H9 (cell line): ENCODE measurements around the gene NOL7. TPM values are rescaled to one million over a fixed set of nuclear protein-coding genes. Genes with fewer than 3 reads are reported as not detected.

Source experiments
- DNase-seq: peaks from one replicate; pipeline ENCODE4 v3.0.0-alpha.2; 2017
- H2AFZ ChIP-seq: one replicate; pipeline ENCODE4 v1.6.1; 2013; ENCODE audit warnings: mild to moderate bottlenecking, low read length, control low read depth, moderate library complexity
- H2AK5ac ChIP-seq: 2 replicates; pipeline ENCODE4 v1.6.1; 2013; ENCODE audit warnings: low read length, control low read depth, mixed read lengths; ENCODE audit not compliant: insufficient read length
- H2BK120ac ChIP-seq: one replicate; pipeline ENCODE4 v1.6.1; 2013; ENCODE audit warnings: low read depth, mild to moderate bottlenecking, low read length, control low read depth, inconsistent platforms; ENCODE audit not compliant: poor library complexity, severe bottlenecking
- H2BK12ac ChIP-seq: 2 replicates; pipeline ENCODE4 v1.6.1; 2013; ENCODE audit warnings: low read length, control low read depth, mixed read lengths, low read depth; ENCODE audit not compliant: insufficient read length
- H2BK15ac ChIP-seq: 2 replicates; pipeline ENCODE4 v1.6.1; 2013; ENCODE audit warnings: low read depth, low read length, control low read depth
- H2BK20ac ChIP-seq: one replicate; pipeline ENCODE4 v1.6.1; 2013; ENCODE audit warnings: low read depth, mild to moderate bottlenecking, low read length, control low read depth, inconsistent platforms; ENCODE audit not compliant: poor library complexity, severe bottlenecking
- H2BK5ac ChIP-seq: 2 replicates; pipeline ENCODE4 v1.6.1; 2013; ENCODE audit warnings: low read length, control low read depth, mixed read lengths; ENCODE audit not compliant: insufficient read length
- H3K14ac ChIP-seq: 2 replicates; pipeline ENCODE4 v1.6.1; 2013; ENCODE audit warnings: low read length, control low read depth; ENCODE audit not compliant: insufficient read depth
- H3K18ac ChIP-seq: 2 replicates; pipeline ENCODE4 v1.6.1; 2013; ENCODE audit warnings: low read depth, mild to moderate bottlenecking, mixed read lengths, low read length, control low read depth; ENCODE audit not compliant: insufficient read length
- H3K23ac ChIP-seq: 2 replicates; pipeline ENCODE4 v1.6.1; 2013; ENCODE audit warnings: low read length, control low read depth, mixed read lengths, low read depth; ENCODE audit not compliant: insufficient read length
- H3K23me2 ChIP-seq: 2 replicates; pipeline ENCODE4 v1.6.1; 2013; ENCODE audit warnings: low read depth, mild to moderate bottlenecking, mixed read lengths, low read length, control low read depth; ENCODE audit not compliant: insufficient read length, poor library complexity, severe bottlenecking
- H3K27ac ChIP-seq: 2 replicates; pipeline ENCODE4 v1.5.1; 2013; ENCODE audit warnings: low read length, control low read depth, mixed read lengths, low read depth; ENCODE audit not compliant: insufficient read length
- H3K27me3 ChIP-seq: 2 replicates; pipeline ENCODE4 v1.6.1; 2013; ENCODE audit warnings: low read length, control low read depth, inconsistent platforms; ENCODE audit not compliant: insufficient read depth
- H3K4ac ChIP-seq: 2 replicates; pipeline ENCODE4 v1.6.1; 2013; ENCODE audit warnings: low read depth, mild to moderate bottlenecking, control low read depth, inconsistent platforms, low read length, moderate library complexity
- H3K4me1 ChIP-seq: 2 replicates; pipeline ENCODE4 v1.6.1; 2013; ENCODE audit warnings: low read length, control low read depth, inconsistent platforms; ENCODE audit not compliant: insufficient read depth
- H3K4me2 ChIP-seq: 2 replicates; pipeline ENCODE4 v1.6.1; 2013; ENCODE audit warnings: low read length, control low read depth, mixed read lengths; ENCODE audit not compliant: insufficient read length, insufficient read depth
- H3K56ac ChIP-seq: 2 replicates; pipeline ENCODE4 v1.6.1; 2013; ENCODE audit warnings: low read depth, mild to moderate bottlenecking, mixed read lengths, low read length, control low read depth; ENCODE audit not compliant: insufficient read length
- H3K79me1 ChIP-seq: 2 replicates; pipeline ENCODE4 v1.6.1; 2013; ENCODE audit warnings: low read depth, mild to moderate bottlenecking, moderate library complexity, low read length, control low read depth, inconsistent platforms; ENCODE audit not compliant: insufficient read depth, poor library complexity, severe bottlenecking
- H3K79me2 ChIP-seq: 2 replicates; pipeline ENCODE4 v1.6.1; 2013; ENCODE audit warnings: low read length, control low read depth, inconsistent platforms; ENCODE audit not compliant: insufficient read depth
- H3K9ac ChIP-seq: 2 replicates; pipeline ENCODE4 v1.6.1; 2013; ENCODE audit warnings: low read length, control low read depth, mixed read lengths; ENCODE audit not compliant: insufficient read length; ENCODE audit errors: extremely low read depth
- H3K9me3 ChIP-seq: one replicate; pipeline ENCODE4 v1.6.1; 2013; ENCODE audit warnings: low read depth, low read length, inconsistent platforms; ENCODE audit not compliant: control insufficient read depth
- H3T11ph ChIP-seq: one replicate; pipeline ENCODE4 v1.6.1; 2013; ENCODE audit warnings: mild to moderate bottlenecking, low read length, control low read depth, inconsistent platforms
- H4K20me1 ChIP-seq: one replicate; pipeline ENCODE4 v1.6.1; 2013; ENCODE audit not compliant: control insufficient read depth, insufficient read length, insufficient read depth
- H4K5ac ChIP-seq: 2 replicates; pipeline ENCODE4 v1.6.1; 2013; ENCODE audit warnings: low read depth, mild to moderate bottlenecking, mixed read lengths, low read length, control low read depth; ENCODE audit not compliant: insufficient read length
- H4K8ac ChIP-seq: replicated peaks from 2 replicates; pipeline ENCODE4 v1.6.1; 2013; ENCODE audit warnings: low read length, control low read depth, mixed read lengths, low read depth; ENCODE audit not compliant: insufficient read length
- H4K91ac ChIP-seq: 2 replicates; pipeline ENCODE4 v1.6.1; 2013; ENCODE audit warnings: low read depth, mild to moderate bottlenecking, moderate library complexity, mixed read lengths, low read length, control low read depth; ENCODE audit not compliant: insufficient read length
- H3K27ac Mint-ChIP-seq, 3 experiments: 2 replicates in 2 of 3; 3 replicates in 1 of 3; pipeline ENCODE4 v1.8.0; 2020 to 2021; ENCODE audit warnings: mixed read lengths in 3 of 3, mild to moderate bottlenecking in 1 of 3, moderate library complexity in 1 of 3
- H3K27me3 Mint-ChIP-seq: 2 replicates; pipeline ENCODE4 v1.8.0; 2021; ENCODE audit warnings: low read depth, mild to moderate bottlenecking, moderate library complexity, mixed read lengths
- H3K36me3 Mint-ChIP-seq, 3 experiments: 2 replicates in 2 of 3; 3 replicates in 1 of 3; pipeline ENCODE4 v1.8.0; 2020 to 2021; ENCODE audit warnings: low read depth in 3 of 3, mixed read lengths in 3 of 3; ENCODE audit not compliant: insufficient read depth in 1 of 3
- H3K4me1 Mint-ChIP-seq, 2 experiments: 2 replicates each; pipeline ENCODE4 v1.8.0; 2020; ENCODE audit warnings: mixed read lengths in 2 of 2
- H3K4me3 Mint-ChIP-seq, 2 experiments: 2 replicates in 1 of 2; 3 replicates in 1 of 2; pipeline ENCODE4 v1.8.0; 2020 to 2021; ENCODE audit warnings: mild to moderate bottlenecking in 2 of 2, mixed read lengths in 2 of 2, moderate library complexity in 1 of 2
- H3K9me3 Mint-ChIP-seq, 2 experiments: 2 replicates in 1 of 2; 3 replicates in 1 of 2; pipeline ENCODE4 v1.8.0; 2020; ENCODE audit warnings: mild to moderate bottlenecking in 2 of 2, mixed read lengths in 2 of 2, moderate library complexity in 1 of 2
- WGBS: extraction: QIAGEN DNeasy Blood & Tissue Kit; methylation state at CpG from one replicate; pipeline ENCODE4 v1.1.7; 2013; ENCODE audit warnings: missing lambda C conversion rate, low lambda C conversion rate, mixed read lengths; ENCODE audit not compliant: insufficient read length; ENCODE audit errors: extremely low coverage; 5-methylcytosine and 5-hydroxymethylcytosine counted together
- total RNA-seq: library from RNA; stranded (reverse); gene quantifications from 2 replicates; pipeline ENCODE4 v1.2.1, GENCODE V29; 2021
- TF ChIP-seq, protein P1 (sequence below): fragments of 200-600 bp; sonication (generic); conservative IDR thresholded peaks from 3 replicates; pipeline ENCODE4 v1.8.0; 2021; ENCODE audit warnings: antibody characterized with exemption, mild to moderate bottlenecking

Gene NOL7
- total RNA-seq, 1 experiment from 2014 or later, result 72.1 TPM

GRCh38 chr6:13579911-13580310 is 35.2 kb upstream of the NOL7 start:
- Histone ChIP-seq H3K79me2 (no peaks in the 10 kb centered on the region; the same call in 1 of the 2 replicates), H3K9me3 (no peaks in the 10 kb centered on the region), H2AFZ (no peak overlapping the region), H3K23me2 (peaks cover 2% of the 10 kb centered on the region), H3K23ac (no peak overlapping the region), H3K18ac (no peak overlapping the region), H2BK120ac (no peak overlapping the region), H3K9ac (no peak overlapping the region), H2BK20ac (no peak overlapping the region), H3K4me1 (no peaks in the 10 kb centered on the region), H4K5ac (no peak overlapping the region), H3K14ac (no peak overlapping the region), H3K79me1 (no peaks in the 10 kb centered on the region), H3K27ac (no peak overlapping the region), H2BK15ac (no peak overlapping the region), H4K20me1 (no peaks in the 10 kb centered on the region), H3K4ac (no peak overlapping the region), H3T11ph (no peak overlapping the region), H4K91ac (no peak overlapping the region), H2AK5ac (no peak overlapping the region), H4K8ac (no peak overlapping the region), H3K56ac (no peak overlapping the region), H2BK12ac (no peak overlapping the region), H2BK5ac (no peak overlapping the region), H3K4me2 (no peak overlapping the region), H3K27me3 (no peaks in the 10 kb centered on the region)
- DNase-seq, result no peak
- WGBS, result no CpG with 5 or more reads among the region's 1 CpG
- Mint-ChIP-seq H3K9me3 (peaks cover 7% of the 10 kb centered on the region in 2 experiments; a peak in 3 of 5 replicates), H3K4me1 (peaks cover 5 to 13% of the 10 kb centered on the region in 2 experiments), H3K36me3 (peaks cover 11 to 37% (median 34%) of the 10 kb centered on the region in 3 experiments; a peak in 6 of 7 replicates), H3K27me3 (no peaks in the 10 kb centered on the region), H3K27ac (no peak overlapping the region; a peak in 1 of 7 replicates), H3K4me3 (no peak overlapping the region)
- TF ChIP-seq, protein P1, sequence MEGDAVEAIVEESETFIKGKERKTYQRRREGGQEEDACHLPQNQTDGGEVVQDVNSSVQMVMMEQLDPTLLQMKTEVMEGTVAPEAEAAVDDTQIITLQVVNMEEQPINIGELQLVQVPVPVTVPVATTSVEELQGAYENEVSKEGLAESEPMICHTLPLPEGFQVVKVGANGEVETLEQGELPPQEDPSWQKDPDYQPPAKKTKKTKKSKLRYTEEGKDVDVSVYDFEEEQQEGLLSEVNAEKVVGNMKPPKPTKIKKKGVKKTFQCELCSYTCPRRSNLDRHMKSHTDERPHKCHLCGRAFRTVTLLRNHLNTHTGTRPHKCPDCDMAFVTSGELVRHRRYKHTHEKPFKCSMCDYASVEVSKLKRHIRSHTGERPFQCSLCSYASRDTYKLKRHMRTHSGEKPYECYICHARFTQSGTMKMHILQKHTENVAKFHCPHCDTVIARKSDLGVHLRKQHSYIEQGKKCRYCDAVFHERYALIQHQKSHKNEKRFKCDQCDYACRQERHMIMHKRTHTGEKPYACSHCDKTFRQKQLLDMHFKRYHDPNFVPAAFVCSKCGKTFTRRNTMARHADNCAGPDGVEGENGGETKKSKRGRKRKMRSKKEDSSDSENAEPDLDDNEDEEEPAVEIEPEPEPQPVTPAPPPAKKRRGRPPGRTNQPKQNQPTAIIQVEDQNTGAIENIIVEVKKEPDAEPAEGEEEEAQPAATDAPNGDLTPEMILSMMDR, result no peak
